ENCODE results near the gene TUSC2. TPM values are rescaled to one million over a fixed set of nuclear protein-coding genes. Genes with fewer than 3 reads are reported as not detected.
"Not testable (repeated sequence)": the region's sequence is repeated elsewhere in the genome, so short reads cannot be mapped to it uniquely, and the experiment has no call there.

Gene TUSC2
- polyA plus RNA-seq, 1 donor from 2014 or later = 88.8 TPM

GRCh38 chr3:50286322-50287227 is 41.4 kb downstream of the TUSC2 start:
- Histone ChIP-seq H2AFZ (ENCODE audit: low read depth, low read length) (no peak overlapping the region), H3K9ac (ENCODE audit: low read length) (no peak overlapping the region), H4K20me1 (ENCODE audit: insufficient read depth) (no peaks in the 10 kb centered on the region), H3K4me3 (ENCODE audit: low read length) (no peak overlapping the region), H3K27me3 (ENCODE audit: insufficient read depth, low read depth, low read length) (no peaks in the 10 kb centered on the region), H3F3A (ENCODE audit: insufficient read depth, low read length, poor library complexity, severe bottlenecking) (no peaks in the 10 kb centered on the region), H3K27ac (ENCODE audit: low read length) (no peak overlapping the region), H3K4me2 (ENCODE audit: low read length) (no peak overlapping the region), H3K9me2 (ENCODE audit: insufficient read depth, low read length) (no peaks in the 10 kb centered on the region), H3K36me3 (ENCODE audit: insufficient read depth, low read length) (no peaks in the 10 kb centered on the region), H3K9me3 (ENCODE audit: low read length) (no peaks in the 10 kb centered on the region), H3K79me2 (replicated peaks; ENCODE audit: insufficient read depth, low read length) (peaks cover 4% of the 10 kb centered on the region)
- TF ChIP-seq REST (IDR thresholded peaks at IDR 0.05; ENCODE audit: borderline replicate concordance) (no peak), EZH2 (IDR thresholded peaks at IDR 0.05; ENCODE audit: borderline replicate concordance, insufficient read depth, low read length, poor library complexity, severe bottlenecking) (no peak), CTCF (IDR thresholded peaks at IDR 0.05; ENCODE audit: poor library complexity, severe bottlenecking) (no peak), POLR2AphosphoS5 (IDR thresholded peaks at IDR 0.05) (no peak), EP300 (conservative IDR thresholded peaks at IDR 0.05; ENCODE audit: poor library complexity, severe bottlenecking) (no peak), RAD21 (conservative IDR thresholded peaks at IDR 0.05) (no peak), MXI1 (conservative IDR thresholded peaks at IDR 0.05; ENCODE audit: poor library complexity, severe bottlenecking) (no peak), SMC3 (conservative IDR thresholded peaks at IDR 0.05; ENCODE audit: poor library complexity) (no peak), TAF1 (IDR thresholded peaks at IDR 0.05; ENCODE audit: low read depth) (no peak)

GRCh38 chr3:50284121-50284520 is 43.9 kb downstream of the TUSC2 start:
- not testable (repeated sequence) for H3K27me3 ChIP-seq (ENCODE audit: insufficient read depth, low read depth, low read length); H2AFZ ChIP-seq (ENCODE audit: low read depth, low read length); H3K27ac ChIP-seq (ENCODE audit: low read length); H3K9ac ChIP-seq (ENCODE audit: low read length); H3K9me2 ChIP-seq (ENCODE audit: insufficient read depth, low read length); H3F3A ChIP-seq (ENCODE audit: insufficient read depth, low read length, poor library complexity, severe bottlenecking); H3K4me2 ChIP-seq (ENCODE audit: low read length); H3K36me3 ChIP-seq (ENCODE audit: insufficient read depth, low read length); H3K9me3 ChIP-seq (ENCODE audit: low read length); H3K79me2 ChIP-seq (replicated peaks; ENCODE audit: insufficient read depth, low read length); H4K20me1 ChIP-seq (ENCODE audit: insufficient read depth); H3K4me3 ChIP-seq (ENCODE audit: low read length)

Measured in neural cell (in vitro differentiated cells).